Activated T-helper 1 cell treated with Interleukin-2 at 50 U/mL for 16 hours (primary cell): ENCODE results near the gene PRIMA1.
"Not testable (repeated sequence)": the region's sequence is repeated elsewhere in the genome, so short reads cannot be mapped to it uniquely, and the experiment has no call there.

Source experiments
- DNase-seq: peaks from one replicate; pipeline ENCODE4 v3.0.0-alpha.2; 2020; ENCODE audit warnings: low read depth

PRIMA1 gene

GRCh38 chr14:93788293-93788542 is at the start of gene PRIMA1:
PRIMA1 (minus strand) TSS chr14:93788485; CDS start chr14:93787718, 767 bp downstream.
- no peak for DNase-seq

GRCh38 chr14:93834699-93835371 is 46.5 kb upstream of the PRIMA1 start:
- no peak for DNase-seq

GRCh38 chr14:93832665-93833064 is 44.4 kb upstream of the PRIMA1 start:
- no peak for DNase-seq

GRCh38 chr14:93832081-93832480 is 43.8 kb upstream of the PRIMA1 start:
- DNase-seq: no peak

- no peak for DNase-seq
Measured at GRCh38 chr14:93830753-93831461, 42.6 kb upstream of the PRIMA1 start.

GRCh38 chr14:93829839-93830481 is 41.7 kb upstream of the PRIMA1 start:
- DNase-seq: no peak

GRCh38 chr14:93825235-93825553 is 36.9 kb upstream of the PRIMA1 start:
- DNase-seq: no peak

- no peak for DNase-seq
Measured at GRCh38 chr14:93824518-93825234, 36.4 kb upstream of the PRIMA1 start.

- no peak for DNase-seq
Measured at GRCh38 chr14:93824076-93824475, 35.8 kb upstream of the PRIMA1 start.

GRCh38 chr14:93821051-93821450 is 32.8 kb upstream of the PRIMA1 start:
- DNase-seq: no peak

GRCh38 chr14:93818857-93819256 is 30.6 kb upstream of the PRIMA1 start:
- DNase-seq: no peak

- no peak for DNase-seq
Measured at GRCh38 chr14:93811676-93812075, 23.4 kb upstream of the PRIMA1 start.

GRCh38 chr14:93811020-93811419 is 22.7 kb upstream of the PRIMA1 start:
- DNase-seq: no peak

- not testable (repeated sequence) for DNase-seq
Measured at GRCh38 chr14:93809491-93810420, 21.5 kb upstream of the PRIMA1 start.

GRCh38 chr14:93804654-93805053 is 16.4 kb upstream of the PRIMA1 start:
- no peak for DNase-seq

GRCh38 chr14:93803408-93804318 is 15.4 kb upstream of the PRIMA1 start:
- DNase-seq: no peak

- DNase-seq: no peak
Measured at GRCh38 chr14:93799989-93800921, 12.0 kb upstream of the PRIMA1 start.

- no peak for DNase-seq
Measured at GRCh38 chr14:93799617-93799988, 11.3 kb upstream of the PRIMA1 start.

- no peak for DNase-seq
Measured at GRCh38 chr14:93797536-93797935, 9.3 kb upstream of the PRIMA1 start.

- no peak for DNase-seq
Measured at GRCh38 chr14:93797071-93797470, 8.8 kb upstream of the PRIMA1 start.
